GM10847 (cell line): Measurements from ENCODE around the gene LMX1A.

Experiments
- POLR2A ChIP-seq: IDR thresholded peaks from 2 replicates; pipeline ENCODE4 v1.6.1; 2011; ENCODE audit not compliant: insufficient read length; ENCODE audit errors: extremely low read depth

Gene LMX1A

GRCh38 chr1:165312591-165312990 lies 43.9 kb downstream of the LMX1A start:
- TF ChIP-seq POLR2A, result no peak

GRCh38 chr1:165306543-165307434 lies 49.7 kb downstream of the LMX1A start:
- TF ChIP-seq POLR2A, result no peak

GRCh38 chr1:165303386-165303785 lies 53.1 kb downstream of the LMX1A start:
- TF ChIP-seq POLR2A, result no peak

- no peak for TF ChIP-seq POLR2A
These were observed 56.1 kb downstream of the LMX1A start for GRCh38 chr1:165300400-165300903.

GRCh38 chr1:165298203-165298820 lies 58.2 kb downstream of the LMX1A start:
- TF ChIP-seq POLR2A, result no peak

- TF ChIP-seq POLR2A, result no peak
These were observed 60.3 kb downstream of the LMX1A start for GRCh38 chr1:165296205-165296604.

GRCh38 chr1:165290148-165290547 lies 66.4 kb downstream of the LMX1A start:
- no peak for TF ChIP-seq POLR2A

GRCh38 chr1:165289556-165289955 lies 67.0 kb downstream of the LMX1A start:
- no peak for TF ChIP-seq POLR2A

GRCh38 chr1:165288350-165289120 lies 68.0 kb downstream of the LMX1A start:
- TF ChIP-seq POLR2A, result no peak

GRCh38 chr1:165287781-165288180 lies 68.7 kb downstream of the LMX1A start:
- TF ChIP-seq POLR2A, result no peak

GRCh38 chr1:165287329-165287728 lies 69.2 kb downstream of the LMX1A start:
- no peak for TF ChIP-seq POLR2A

- no peak for TF ChIP-seq POLR2A
These were observed 72.1 kb downstream of the LMX1A start for GRCh38 chr1:165284454-165284853.

GRCh38 chr1:165281207-165281901 lies 75.2 kb downstream of the LMX1A start:
- no peak for TF ChIP-seq POLR2A

- TF ChIP-seq POLR2A, result no peak
These were observed 76.6 kb downstream of the LMX1A start for GRCh38 chr1:165279882-165280281.

GRCh38 chr1:165276314-165276713 lies 80.2 kb downstream of the LMX1A start:
- no peak for TF ChIP-seq POLR2A
